ENCODE data around the gene TACC3.

TACC3 gene

DNA sequence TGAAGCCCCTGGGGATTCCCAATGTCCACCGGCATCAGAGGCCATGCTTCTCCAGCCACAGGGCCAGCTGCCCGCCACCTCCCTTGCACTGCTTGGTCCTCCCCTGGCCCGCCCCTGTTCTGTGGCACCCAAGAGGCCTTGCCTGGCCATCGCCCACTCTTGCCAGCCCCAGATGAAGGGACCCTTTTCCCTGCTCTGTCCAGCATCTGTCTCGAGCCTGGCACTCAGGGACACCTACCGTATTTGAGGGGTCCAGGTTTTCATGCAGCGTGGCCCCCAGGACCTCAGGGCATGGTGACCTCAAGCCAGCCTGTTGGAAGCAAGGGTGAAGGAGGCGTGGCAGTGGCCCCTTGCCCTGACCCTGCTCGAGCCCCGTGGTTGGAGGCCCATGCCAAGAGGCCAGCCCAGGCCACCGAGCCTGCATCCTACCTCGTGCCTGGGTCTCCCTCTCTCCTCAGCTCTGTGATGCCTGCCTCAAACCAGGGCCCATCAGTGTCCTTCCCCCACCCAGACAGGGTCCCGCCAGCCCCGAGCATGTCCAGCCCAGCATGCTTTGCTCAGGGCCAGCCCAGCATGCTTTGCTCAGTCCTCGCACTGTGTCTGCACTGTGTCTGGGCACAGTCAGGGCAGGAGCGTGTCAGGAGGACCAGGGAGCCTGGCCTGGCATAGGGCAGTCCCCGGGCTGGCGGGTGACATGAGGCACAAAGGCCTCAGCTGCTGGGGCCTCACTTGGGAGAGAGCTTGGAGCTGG lies 57.5 kb downstream of the TACC3 start:
- FAIRE-seq, result no peak

DNA sequence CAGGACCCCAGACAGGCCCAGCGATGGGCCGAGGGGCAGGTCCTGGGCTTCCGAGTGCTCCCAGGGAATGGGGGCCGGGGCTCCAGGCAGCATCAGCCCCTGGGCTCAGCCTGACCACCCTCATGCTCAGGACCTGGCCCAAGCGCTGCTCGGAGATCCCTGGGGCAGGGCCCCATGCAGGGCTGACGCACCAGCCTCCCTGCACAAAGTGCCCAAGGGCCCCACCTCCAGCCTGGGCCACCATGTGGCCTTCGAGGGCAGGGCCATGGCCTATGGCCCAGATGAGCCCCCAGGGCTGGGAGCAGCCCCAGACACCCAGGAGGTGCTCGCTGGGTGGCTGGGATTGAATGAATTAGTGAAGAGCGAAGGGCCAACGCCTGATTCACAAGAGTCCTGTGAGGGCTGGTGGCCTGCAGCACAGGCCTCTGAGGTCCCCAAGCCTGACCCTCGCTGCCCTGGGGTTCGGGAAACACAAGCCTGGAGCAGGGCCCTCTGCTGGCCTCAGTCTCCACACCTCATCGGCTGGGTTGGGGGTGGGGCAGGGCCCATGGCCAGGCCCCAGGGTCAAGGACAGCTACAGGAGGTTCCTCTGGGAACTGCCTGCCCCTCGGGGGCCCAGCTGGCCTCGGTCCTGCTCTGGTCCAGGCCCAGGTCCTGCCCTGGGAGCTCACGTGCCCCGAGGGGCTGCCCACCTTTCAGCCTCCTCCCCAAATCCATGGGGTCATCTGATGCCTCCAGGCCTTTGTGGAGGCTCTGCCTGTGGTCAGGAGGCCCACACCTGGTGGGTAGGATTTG lies 58.5 kb downstream of the TACC3 start:
- no peak for FAIRE-seq

DNA sequence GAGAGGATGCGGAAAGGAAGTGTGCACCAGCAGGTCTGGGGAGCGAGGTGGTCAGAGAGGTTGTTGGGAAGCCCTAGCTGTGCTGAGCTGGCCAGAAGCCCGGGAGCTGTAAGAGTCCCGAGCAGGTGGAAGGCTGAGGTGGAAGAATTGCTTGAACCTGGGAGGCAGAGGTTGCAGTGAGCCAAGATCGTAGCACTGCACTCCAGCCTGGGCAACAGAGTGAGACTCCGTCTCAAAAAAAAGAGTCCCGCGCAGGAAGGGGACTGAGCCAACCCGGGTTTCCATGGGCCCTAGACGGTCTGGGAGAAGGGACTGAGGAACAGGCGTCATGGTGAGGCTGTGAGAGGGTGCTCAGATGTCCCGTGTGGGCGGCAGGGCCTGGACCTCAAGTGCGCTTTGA lies 59.1 kb downstream of the TACC3 start:
- no peak for FAIRE-seq

DNA sequence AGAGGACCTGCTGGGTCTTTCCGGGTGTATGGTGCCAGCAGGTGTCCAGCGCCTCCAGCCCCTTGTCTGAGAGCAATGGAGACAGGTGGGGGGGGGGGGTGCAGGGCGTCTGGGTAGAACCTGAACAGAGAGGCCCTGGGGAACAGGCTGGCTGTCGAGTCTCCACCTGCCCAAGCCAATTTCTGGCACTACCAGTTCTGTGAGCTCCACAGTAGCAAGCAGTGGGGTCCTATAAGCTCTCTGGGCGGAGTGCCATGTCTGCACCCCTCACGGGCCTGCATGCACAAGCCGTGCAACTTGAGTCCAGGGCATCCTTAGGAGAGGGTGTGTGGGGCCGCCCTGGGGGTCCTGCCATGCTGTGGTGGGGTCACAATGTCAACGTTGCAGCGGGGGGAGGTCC lies 61.7 kb downstream of the TACC3 start:
- FAIRE-seq, result no peak

DNA sequence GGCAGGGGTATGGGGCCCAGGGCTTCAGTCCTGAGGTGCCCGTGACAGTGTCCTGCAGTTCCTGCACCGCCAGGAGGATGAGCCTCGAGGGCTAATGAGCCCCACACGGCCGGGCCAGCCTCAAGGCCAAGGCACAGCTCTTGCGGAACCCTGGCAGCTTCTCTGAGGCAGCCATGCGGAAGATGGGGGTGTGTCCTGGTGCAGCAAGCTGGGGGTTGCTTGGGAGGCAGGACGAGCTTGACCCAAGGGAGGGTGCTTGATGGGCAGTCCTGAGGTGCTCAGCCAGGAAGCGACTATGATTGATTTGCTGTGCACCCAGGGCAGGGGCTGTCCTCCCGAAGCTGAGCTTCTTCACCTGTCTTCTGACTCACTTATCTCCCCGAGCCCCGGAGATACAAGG lies 62.6 kb downstream of the TACC3 start:
- FAIRE-seq, result no peak

DNA sequence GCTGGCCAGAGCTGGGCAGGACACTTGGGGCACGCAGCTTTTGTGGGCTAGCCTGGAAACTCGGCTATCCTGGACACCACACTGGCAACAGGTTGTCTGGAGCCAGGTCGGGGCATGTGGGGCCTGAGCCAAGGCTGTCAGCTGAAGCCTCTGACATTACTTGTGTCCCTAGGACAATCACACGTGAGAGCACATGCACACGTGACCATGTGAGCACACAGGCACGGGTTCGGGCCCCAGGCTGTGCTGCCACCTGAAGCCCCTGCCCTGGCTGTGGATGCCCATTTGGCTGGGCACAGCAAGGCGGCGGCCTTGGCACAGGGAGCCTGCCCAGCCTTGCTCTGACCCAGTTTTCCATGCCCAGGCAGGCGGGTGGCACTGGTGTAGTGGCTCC lies 63.1 kb downstream of the TACC3 start:
- no peak for FAIRE-seq

DNA sequence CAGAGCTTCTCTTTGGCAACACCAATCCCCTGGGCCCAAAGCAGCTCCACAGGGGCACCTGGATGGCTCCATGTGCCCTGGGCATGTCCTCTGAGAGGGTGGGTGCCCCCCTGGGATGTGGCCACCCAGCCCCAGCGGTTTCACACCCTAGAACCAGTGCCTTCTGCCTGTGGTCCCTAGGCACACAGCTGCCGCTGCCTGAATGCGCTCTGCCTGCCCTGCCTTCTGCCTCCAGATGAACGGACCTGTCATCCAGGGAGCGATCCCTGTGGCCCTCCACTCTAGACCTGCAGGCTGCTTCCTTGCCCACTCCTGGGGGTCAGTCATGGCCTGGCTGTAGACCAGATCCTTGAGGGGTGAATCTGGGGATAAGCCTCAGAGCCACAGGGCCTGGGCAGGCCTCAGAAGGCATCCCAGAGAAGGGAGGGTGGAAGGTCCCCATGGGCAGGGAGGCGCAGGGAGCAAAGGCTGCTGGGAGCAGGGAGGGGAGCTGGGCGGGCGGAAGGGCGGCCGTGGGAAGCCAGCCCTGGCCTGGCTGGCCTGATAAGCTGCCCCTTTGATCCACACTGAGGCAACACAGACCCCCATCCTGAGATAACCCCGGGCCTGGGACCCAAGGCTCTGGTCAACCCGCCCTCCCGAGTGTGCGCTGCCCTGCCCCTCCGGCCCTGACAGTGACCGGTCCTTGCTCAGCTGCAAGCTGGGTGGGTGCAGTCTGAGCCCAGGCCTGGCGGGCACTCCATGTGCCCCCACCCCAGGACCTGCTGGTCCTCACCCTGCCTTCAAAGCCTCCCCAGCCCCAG lies 63.7 kb downstream of the TACC3 start:
- FAIRE-seq, result no peak

DNA sequence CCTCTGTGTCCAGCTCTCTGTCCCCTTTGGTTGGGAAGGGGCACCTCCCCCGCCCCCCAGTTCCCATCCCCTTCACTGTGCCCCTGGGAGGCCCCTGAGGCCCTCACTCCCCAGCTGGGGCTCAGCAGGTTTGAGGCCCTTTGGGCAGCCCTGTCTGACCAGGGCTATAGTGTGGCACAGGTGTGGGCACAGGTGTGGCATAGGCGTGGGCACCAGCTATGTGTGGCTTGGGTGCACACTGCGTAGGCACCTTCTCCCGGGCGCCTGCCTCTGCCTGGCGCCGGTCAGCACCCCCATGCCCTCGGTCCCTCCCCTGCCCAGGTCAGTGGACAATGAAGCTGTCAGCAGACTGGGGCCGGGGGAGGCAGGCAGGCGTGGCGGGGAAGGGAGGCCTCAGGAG lies 64.3 kb downstream of the TACC3 start:
- FAIRE-seq, result no peak

DNA sequence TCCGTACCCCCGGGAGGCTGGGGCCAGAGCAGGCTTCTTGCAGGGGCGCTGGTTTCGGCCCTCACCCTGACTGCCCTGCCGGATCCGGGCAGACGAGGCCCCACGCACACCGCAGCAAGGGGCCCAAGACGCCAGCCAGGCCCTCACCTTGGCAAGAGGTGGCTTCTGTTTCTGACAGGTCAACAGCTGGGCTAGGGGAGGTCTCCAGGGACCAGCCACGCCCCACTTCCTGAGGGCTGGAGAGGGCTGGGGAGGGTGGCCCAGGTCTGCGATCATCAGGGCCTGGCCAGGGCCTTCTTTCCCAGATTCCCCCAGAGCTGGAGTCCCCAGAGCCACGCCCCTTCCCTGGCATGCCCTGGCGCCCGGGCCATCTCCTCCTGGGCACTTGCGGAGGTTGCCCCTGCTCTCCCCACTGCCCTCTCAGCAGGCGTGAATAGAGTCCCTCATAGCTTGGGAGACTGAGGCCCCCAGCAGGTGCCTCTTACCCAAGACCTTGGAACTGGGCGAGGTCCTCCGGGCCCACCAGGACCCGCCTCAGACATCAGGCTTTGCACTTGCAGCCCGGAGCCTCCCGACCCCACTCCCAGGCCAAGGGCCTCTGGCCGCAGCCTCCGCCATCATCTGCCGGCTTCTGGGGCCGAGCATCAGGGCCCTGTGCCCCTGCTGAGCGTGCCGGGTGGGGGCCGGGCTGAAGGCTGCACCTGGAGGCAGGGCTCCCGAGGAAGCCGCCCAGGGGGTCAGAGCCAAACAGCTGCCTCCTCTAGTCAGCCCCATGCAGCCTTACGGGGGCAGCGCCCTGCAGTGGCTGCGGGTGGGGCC lies 65.4 kb downstream of the TACC3 start:
- no peak for FAIRE-seq

DNA sequence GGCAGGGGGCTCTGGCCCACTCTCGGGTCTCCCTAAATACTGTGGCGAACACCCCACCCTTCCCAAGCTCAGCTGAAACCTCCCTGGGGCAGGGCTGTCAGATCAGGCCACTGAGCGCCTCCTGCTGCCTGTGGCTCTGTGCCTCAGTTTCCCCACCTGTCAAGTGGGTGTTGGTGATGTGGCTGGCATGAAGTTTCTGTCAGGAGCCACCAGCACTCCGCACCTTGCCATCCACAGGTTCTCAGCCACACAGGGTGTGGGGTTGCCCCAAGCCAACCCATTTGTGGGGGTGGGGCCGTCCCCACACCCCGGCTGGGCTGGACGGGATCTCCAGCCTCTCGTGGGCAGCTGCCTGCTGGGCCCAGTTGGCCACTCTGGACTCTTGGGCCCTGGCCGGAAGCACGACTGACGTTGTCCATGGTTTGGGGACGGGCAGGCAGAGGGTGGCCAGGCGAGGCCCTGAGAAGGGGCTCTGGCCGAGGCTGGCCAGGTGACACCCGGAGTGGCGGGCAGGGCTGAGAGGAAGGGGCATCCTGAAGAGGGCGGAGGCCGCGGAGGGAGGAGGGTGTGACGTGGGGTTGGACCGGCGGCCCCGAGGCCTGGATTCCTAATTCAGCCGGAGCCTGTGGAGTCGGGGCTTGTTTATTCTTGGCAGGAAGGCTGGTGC lies 66.2 kb downstream of the TACC3 start:
- FAIRE-seq, result no peak

DNA sequence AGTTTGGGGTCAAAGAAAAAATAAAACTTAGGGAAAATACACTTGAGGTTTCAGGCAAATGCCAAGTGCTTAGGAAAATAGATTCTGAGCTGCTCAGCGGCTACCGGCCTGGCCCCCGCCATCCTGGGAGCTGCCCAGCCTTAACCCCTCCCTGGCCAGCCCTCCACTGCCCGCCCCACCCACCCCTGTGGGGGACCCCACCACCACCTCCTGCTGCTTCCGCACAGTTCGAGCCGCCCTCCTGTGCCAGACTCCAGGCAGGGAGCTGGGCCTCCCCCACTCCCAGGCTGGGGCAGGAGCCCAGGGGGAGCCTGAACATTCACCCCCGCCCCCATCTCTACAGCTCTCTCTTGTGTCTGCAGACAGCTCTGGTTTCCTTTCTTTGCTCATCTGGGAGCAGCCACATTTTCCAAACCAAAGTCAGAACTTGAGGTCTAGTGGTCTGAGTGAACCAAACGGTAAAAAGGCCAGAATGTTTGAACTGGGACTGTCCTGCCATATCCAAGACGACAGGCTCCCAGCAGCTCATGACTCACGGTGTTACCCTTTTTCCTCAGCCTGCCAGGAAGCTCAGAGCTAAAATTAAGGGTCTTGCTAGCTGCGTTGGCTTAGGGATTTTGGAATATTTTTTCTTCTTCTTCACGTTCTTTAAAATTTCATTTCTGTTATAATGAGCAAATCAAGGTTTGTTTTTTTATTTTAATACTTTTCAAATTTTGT lies 67.1 kb downstream of the TACC3 start:
- no peak for FAIRE-seq

DNA sequence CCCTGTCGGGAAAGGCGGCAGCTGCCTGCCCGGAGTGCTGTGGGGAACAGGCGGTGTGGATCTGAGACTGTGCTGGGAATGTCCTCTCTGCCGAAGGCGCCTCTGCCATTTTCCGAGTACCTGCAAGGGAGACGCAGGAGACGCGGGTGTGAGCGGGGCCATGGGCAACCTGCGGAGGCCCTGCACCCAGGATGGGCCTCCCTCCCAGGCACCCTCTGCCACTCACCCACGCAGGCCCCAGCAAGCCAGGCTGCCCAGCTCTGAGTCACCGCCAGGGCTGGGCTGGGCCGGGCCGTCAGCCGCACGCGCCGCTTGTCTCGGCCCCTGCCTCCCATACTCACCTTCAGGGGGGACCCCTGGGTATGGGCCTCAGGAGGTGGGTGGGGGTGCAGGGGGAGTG lies 68.2 kb downstream of the TACC3 start:
- FAIRE-seq, result no peak

DNA sequence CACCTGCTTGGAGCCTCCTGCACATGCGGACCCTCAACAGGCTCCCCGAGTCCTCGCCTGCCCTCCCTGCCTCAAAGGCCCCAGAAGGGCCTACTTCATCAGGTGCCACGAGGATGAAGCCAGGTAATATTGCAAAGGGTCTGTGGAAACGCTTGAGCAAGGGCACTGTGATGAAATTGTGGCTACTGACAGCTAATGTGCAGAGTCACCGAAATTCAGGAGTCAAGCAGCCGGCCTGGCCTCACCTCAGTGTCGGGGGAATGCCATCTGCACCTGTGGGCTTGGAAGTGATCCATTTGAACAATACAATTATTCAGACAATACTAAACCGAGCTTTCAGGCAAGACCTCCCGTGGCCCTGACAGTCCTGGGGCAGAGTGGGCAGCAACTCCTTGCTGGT lies 68.7 kb downstream of the TACC3 start:
- no peak for FAIRE-seq

DNA sequence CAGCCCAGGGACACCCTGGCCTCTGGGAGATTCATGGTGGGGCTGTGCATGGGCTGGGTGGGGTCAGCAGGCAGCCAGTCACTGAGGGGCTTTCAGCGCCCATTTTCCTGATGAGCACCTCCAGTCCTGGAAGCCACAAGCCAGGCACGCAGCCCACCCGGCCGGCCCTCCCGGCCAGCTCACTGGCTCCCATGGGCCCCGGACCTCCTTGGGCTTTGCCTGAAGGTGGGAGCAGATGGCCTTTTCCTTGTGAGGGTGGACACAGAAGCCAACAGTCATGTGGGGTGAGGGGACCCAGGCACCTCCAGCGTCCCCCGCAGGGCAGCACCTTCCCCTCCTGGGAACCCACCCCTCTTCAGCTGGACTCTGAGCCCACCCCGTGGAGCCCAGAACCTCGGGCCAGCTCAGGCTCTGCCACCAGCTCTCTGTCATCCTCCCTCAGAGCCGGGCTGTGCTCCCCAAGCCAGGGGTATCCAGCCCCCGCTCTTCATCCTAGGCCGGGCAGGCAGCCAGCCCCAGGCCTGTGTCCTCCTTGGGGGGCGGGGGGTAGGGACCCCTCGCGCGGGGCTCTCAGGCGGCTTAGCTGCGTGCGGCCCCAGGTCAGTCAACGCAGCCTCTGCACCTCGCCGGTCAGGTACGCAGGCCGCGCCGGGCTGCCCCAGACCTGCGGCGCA lies 71.0 kb downstream of the TACC3 start:
- no peak for FAIRE-seq

DNA sequence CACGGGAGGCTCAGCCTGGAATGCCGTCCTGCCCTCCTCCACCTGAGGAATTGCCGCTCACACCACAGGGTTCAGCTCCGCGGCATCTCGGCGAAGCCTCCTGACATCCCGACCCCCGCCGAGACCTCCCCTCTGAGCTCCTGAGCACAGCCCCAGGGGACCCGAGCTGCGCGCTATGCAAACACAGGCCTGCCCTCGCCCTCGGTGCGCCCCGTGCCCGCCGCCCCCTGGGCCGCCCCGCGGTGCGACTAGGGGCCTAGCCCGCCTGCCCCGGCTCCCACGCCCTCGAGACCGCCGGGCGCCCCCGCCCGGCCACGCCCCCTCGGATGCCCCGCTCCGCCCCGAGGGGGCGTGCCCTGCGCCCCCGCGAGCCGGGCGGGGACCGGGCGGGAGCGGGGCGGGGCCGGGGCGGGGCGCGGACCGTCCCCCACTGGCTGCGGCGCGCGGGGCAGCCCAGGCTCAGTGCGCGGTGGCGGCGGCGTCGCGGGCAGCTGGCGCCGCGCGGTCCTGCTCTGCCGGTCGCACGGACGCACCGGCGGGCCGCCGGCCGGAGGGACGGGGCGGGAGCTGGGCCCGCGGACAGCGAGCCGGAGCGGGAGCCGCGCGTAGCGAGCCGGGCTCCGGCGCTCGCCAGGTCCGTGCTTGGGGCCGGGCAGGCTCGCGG lies 71.6 kb downstream of the TACC3 start, which contains the start of gene FGFR3:
TSS of gene FGFR3 (plus strand) at position 462 of the 664 bp plus-strand sequence. CDS start 642 bp downstream, outside the sequence.
- FAIRE-seq, result no peak

DNA sequence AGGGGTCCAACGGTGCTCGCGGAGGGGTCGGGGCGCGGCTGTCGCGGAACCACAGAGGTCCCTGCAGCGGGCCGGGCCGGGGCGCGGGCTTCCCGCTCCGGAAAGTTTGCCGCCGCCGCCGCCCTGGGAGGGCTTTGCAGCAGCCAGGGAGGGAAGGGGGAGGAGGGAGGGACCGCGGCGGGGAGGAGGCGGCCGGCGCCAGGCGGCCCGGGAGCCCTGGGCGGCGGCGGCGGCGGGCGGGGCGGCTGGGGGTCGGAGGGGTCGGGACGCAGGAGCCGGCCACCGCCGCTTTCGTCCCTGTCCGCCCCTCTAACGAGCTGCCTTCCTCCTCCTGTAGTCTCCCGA lies 72.1 kb downstream of the TACC3 start:
- FAIRE-seq, result no peak

DNA sequence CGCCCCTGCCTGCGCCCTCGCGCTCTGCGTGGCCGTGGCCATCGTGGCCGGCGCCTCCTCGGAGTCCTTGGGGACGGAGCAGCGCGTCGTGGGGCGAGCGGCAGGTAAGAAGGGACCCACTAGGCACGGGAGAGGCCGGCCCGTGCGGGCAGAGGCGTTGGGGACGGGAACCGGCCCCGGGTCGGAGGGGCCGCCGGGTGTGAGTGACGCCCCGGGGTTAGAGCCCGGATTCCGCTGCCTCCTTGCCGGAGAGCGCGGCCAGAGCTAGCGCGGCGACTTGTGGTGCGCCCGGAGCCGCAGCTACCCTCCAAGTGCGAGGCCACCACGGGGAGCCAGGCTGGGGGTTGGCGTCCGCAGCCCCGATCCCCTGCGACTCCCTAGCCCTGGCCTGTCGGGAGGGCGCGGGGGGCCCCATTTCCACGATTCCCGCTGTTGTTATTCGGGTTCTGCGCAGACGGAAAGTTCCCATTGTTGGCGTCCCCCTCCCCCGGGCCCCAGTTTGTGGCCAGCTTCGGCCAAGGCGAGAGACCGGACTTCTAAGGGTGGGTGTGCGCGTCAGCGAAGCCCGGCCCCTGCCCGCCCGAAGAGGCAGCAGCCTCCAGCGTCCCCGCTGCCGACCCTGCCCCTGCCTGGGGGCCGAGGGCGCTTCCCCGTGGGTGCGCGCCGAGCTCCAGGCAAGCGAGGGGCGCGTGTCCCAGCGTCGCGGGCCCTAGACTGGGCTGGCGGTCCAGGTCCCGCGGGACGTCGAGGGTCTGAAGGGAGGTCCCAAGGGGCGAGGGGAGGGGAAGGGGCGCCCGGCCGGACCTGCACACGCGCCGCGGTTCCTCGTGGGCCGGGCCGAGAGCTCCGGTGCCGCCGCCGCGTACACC lies 72.9 kb downstream of the TACC3 start:
- no peak for FAIRE-seq
